K562 (cell line): ENCODE results near the gene ARHGEF25. TPM values are rescaled to one million over a fixed set of nuclear protein-coding genes. Genes with fewer than 3 reads are reported as not detected.

Experiments
- FIP1L1 ChIP-seq: fragments of 200-400 bp; formaldehyde crosslinking; IDR thresholded peaks from 2 replicates; pipeline ENCODE4 v1.6.1; 2018; ENCODE audit warnings: mild to moderate bottlenecking, low read depth, low read length; ENCODE audit not compliant: poor library complexity, severe bottlenecking
- GABPB1 ChIP-seq: sonication (generic); formaldehyde crosslinking; IDR thresholded peaks from 2 replicates; pipeline ENCODE4 v1.8.0; 2022; ENCODE audit warnings: mild to moderate bottlenecking, missing genetic modification reagents
- MLX ChIP-seq, 2 experiments: fragments of 450-650 bp in 1 of 2; sonication (generic) in 1 of 2; formaldehyde crosslinking; conservative IDR thresholded peaks; 2 replicates each; pipeline versions ENCODE4 v1.4.0 to v1.8.1; 2020 to 2022; ENCODE audit warnings: mild to moderate bottlenecking in 1 of 2, missing genetic modification reagents in 1 of 2
- MTF1 ChIP-seq: fragments of 250-450 bp; sonication (Bioruptor Pico); IDR thresholded peaks from 2 replicates; pipeline ENCODE4 v1.9.0; 2021; ENCODE audit warnings: moderate library complexity, mild to moderate bottlenecking, inconsistent platforms, borderline replicate concordance
- POLR2AphosphoS2 ChIP-seq: IDR thresholded peaks from 2 replicates; pipeline ENCODE4 v1.6.1; 2012; ENCODE audit warnings: low read length, improper control_type of control experiment
- REST ChIP-seq, 2 experiments: fragments of 450-650 bp; formaldehyde crosslinking in 1 of 2; IDR thresholded peaks; 2 replicates each; pipeline versions ENCODE4 v1.4.0 to v1.6.1; 2014 to 2020; ENCODE audit warnings: mild to moderate bottlenecking in 2 of 2, borderline replicate concordance in 1 of 2, low read depth in 1 of 2
- SRF ChIP-seq, 2 experiments: fragments of 250-450, 450-650 bp in 1 of 2; sonication (Bioruptor Pico) in 1 of 2; sonication (generic) in 1 of 2; formaldehyde crosslinking; IDR thresholded peaks; 2 replicates each; pipeline versions ENCODE4 v1.5.0 to v1.5.1; 2020 to 2022; ENCODE audit warnings: mild to moderate bottlenecking in 1 of 2, missing genetic modification reagents in 1 of 2
- USF1 ChIP-seq: sonication (generic); formaldehyde crosslinking; IDR thresholded peaks from 2 replicates; pipeline ENCODE4 v1.9.0; 2022; ENCODE audit warnings: mild to moderate bottlenecking, missing genetic modification reagents
- polyA plus RNA-seq, 8 experiments: library from polyadenylated mRNA; depleted of rRNA in 4 of 8; stranded (reverse) in 5 of 8; unstranded in 3 of 8; fragments of >200 nt; fragmentation: Nextera tagmentation in 2 of 8; fragmentation: Illumina TruSeq in 1 of 8; extraction: Ambion mirVana in 2 of 8; extraction: Trizol in 1 of 8; gene quantifications; 2 replicates each; pipeline versions ENCODE4 v1.2.1 to v1.2.3, GENCODE V29; 2011 to 2014; ENCODE audit warnings: inconsistent platforms in 1 of 8, missing spikeins in 1 of 8
- total RNA-seq, 7 experiments: library from RNA; depleted of rRNA in 6 of 7; stranded (reverse); fragments of >200 nt in 6 of 7; fragmentation: Illumina TruSeq in 2 of 7; extraction: Trizol in 2 of 7; gene quantifications; 2 replicates each; pipeline versions ENCODE4 v1.2.1 to v1.2.3, GENCODE V29; 2011 to 2021; ENCODE audit warnings: low replicate concordance in 1 of 7

ARHGEF25 gene
- total and polyA plus RNA-seq, 9 of the 15 experiments (the other 6 are each of a cell fraction or from before 2014, with no cell fraction given) = 0.13 to 17.3 (median 11.6) TPM

GRCh38 chr12:57614948-57615500, 3.8 kb downstream of the ARHGEF25 start (continued):
- TF ChIP-seq REST (IDR thresholded peaks at IDR 0.05; ENCODE audit: borderline replicate concordance) (no peak), REST (CRISPR knock-in tag; IDR thresholded peaks at IDR 0.05; ENCODE audit: low read depth) (no peak), MTF1 (CRISPR knock-in tag) (no peak), USF1 (CRISPR knock-in tag) (no peak), GABPB1 (CRISPR knock-in tag) (no peak), FIP1L1 (no peak), POLR2AphosphoS2 (no peak), SRF (CRISPR knock-in tag; IDR thresholded peaks at IDR 0.05) (no peak), MLX (CRISPR knock-in tag; conservative IDR thresholded peaks at IDR 0.05) (no peak)
